HuH-7 (cell line): ENCODE measurements around the gene UBE2N.
"Not testable (repeated sequence)": the region's sequence is repeated elsewhere in the genome, so short reads cannot be mapped to it uniquely, and the experiment has no call there.

ENCODE experiments used
- DNase-seq: peaks from one replicate; pipeline ENCODE4 v3.0.0; 2011; ENCODE audit warnings: low spot score

UBE2N gene

GRCh38 chr12:93379326-93379980, 62.3 kb downstream of the UBE2N start:
- no peak for DNase-seq

- no peak for DNase-seq
These were observed 62.8 kb downstream of the UBE2N start for GRCh38 chr12:93378998-93379325.

GRCh38 chr12:93378196-93378997, 63.4 kb downstream of the UBE2N start:
- not testable (repeated sequence) for DNase-seq

- peak; percentile 94 for DNase-seq
These were observed 64.2 kb downstream of the UBE2N start, which contains the start of gene NUDT4 for GRCh38 chr12:93377252-93378195. Gene NUDT4, plus strand, starts transcription at chr12:93377925. Its CDS starts 398 bp downstream, at chr12:93378323.

- peak; percentile 38 for DNase-seq
These were observed 65.1 kb downstream of the UBE2N start for GRCh38 chr12:93376436-93377251.

GRCh38 chr12:93375906-93376305, 65.8 kb downstream of the UBE2N start:
- DNase-seq: no peak

GRCh38 chr12:93373961-93374656, 67.6 kb downstream of the UBE2N start:
- no peak for DNase-seq

- no peak for DNase-seq
These were observed 70.8 kb downstream of the UBE2N start for GRCh38 chr12:93370947-93371346.

GRCh38 chr12:93369505-93369904, 72.2 kb downstream of the UBE2N start:
- DNase-seq: no peak

GRCh38 chr12:93368766-93369165, 73.0 kb downstream of the UBE2N start:
- no peak for DNase-seq

GRCh38 chr12:93366422-93366821, 75.3 kb downstream of the UBE2N start:
- no peak for DNase-seq

- DNase-seq: no peak
These were observed 75.9 kb downstream of the UBE2N start for GRCh38 chr12:93365616-93366405.

GRCh38 chr12:93363841-93364297, 77.9 kb downstream of the UBE2N start:
- no peak for DNase-seq

- no peak for DNase-seq
These were observed 80.4 kb downstream of the UBE2N start for GRCh38 chr12:93361151-93361919.

GRCh38 chr12:93360688-93361087, 81.1 kb downstream of the UBE2N start:
- DNase-seq: no peak

- DNase-seq: no peak
These were observed 82.9 kb downstream of the UBE2N start for GRCh38 chr12:93358821-93359220.

GRCh38 chr12:93358058-93358457, 83.7 kb downstream of the UBE2N start:
- no peak for DNase-seq

- DNase-seq: no peak
These were observed 85.5 kb downstream of the UBE2N start for GRCh38 chr12:93356214-93356613.
